GM18870 (cell line): ENCODE data around the gene KLHDC7B.
"Not testable (repeated sequence)": the region's sequence is repeated elsewhere in the genome, so short reads cannot be mapped to it uniquely, and the experiment has no call there.

Experiments used
- ATAC-seq: cut with Tn5 transposase; IDR thresholded peaks from one replicate; pipeline ENCODE4 v1.9.1; 2021; ENCODE audit warnings: moderate library complexity; ENCODE audit not compliant: unreplicated experiment

Gene KLHDC7B

GRCh38 chr22:50529416-50529896 lies 16.2 kb upstream of the KLHDC7B start:
- ATAC-seq, result no peak

GRCh38 chr22:50529897-50530579 lies 15.7 kb upstream of the KLHDC7B start, which contains the start of gene TYMP:
Gene TYMP, minus strand, starts transcription at chr22:50530012. Its CDS starts 303 bp downstream, at chr22:50529709.
- ATAC-seq, result no peak

GRCh38 chr22:50530580-50530876 lies 15.2 kb upstream of the KLHDC7B start:
- no peak for ATAC-seq

GRCh38 chr22:50530877-50531545 lies 14.7 kb upstream of the KLHDC7B start:
- no peak for ATAC-seq

- ATAC-seq, result no peak
Measured at GRCh38 chr22:50531546-50531961, 14.1 kb upstream of the KLHDC7B start.

- ATAC-seq, result no peak
Measured at GRCh38 chr22:50531962-50532674, 13.6 kb upstream of the KLHDC7B start.

- no peak for ATAC-seq
Measured at GRCh38 chr22:50532824-50533796, 12.6 kb upstream of the KLHDC7B start.

GRCh38 chr22:50533856-50534711 lies 11.6 kb upstream of the KLHDC7B start:
- ATAC-seq, result not testable (repeated sequence)

GRCh38 chr22:50535113-50535512 lies 10.6 kb upstream of the KLHDC7B start:
- no peak for ATAC-seq

GRCh38 chr22:50536226-50536625 lies 9.5 kb upstream of the KLHDC7B start:
- no peak for ATAC-seq

- ATAC-seq, result no peak
Measured at GRCh38 chr22:50537765-50538164, 7.9 kb upstream of the KLHDC7B start.

- ATAC-seq, result no peak
Measured at GRCh38 chr22:50540381-50540780, 5.3 kb upstream of the KLHDC7B start.

- ATAC-seq, result not testable (repeated sequence)
Measured at GRCh38 chr22:50541667-50542026, 4.1 kb upstream of the KLHDC7B start.

GRCh38 chr22:50542416-50542927 lies 3.2 kb upstream of the KLHDC7B start:
- ATAC-seq, result no peak

GRCh38 chr22:50544078-50544745 lies 1.5 kb upstream of the KLHDC7B start:
- ATAC-seq, result no peak

- ATAC-seq, result no peak
Measured at GRCh38 chr22:50544746-50545253, 899 bp upstream of the KLHDC7B start.

- no peak for ATAC-seq
Measured at GRCh38 chr22:50546326-50547262, 895 bp downstream of the KLHDC7B start.
